Raji (cell line): Measurements from ENCODE around the gene FAT1.

Source experiments
- POLR2A ChIP-seq: IDR thresholded peaks from 2 replicates; pipeline ENCODE4 v1.6.1; 2011; ENCODE audit warnings: low read depth, low read length, control low read depth; ENCODE audit not compliant: insufficient read depth

FAT1 gene

GRCh38 chr4:186581421-186581820 lies 142.2 kb downstream of the FAT1 start:
- no peak for TF ChIP-seq POLR2A

GRCh38 chr4:186580669-186581068 lies 143.0 kb downstream of the FAT1 start:
- no peak for TF ChIP-seq POLR2A

GRCh38 chr4:186570193-186570996 lies 153.3 kb downstream of the FAT1 start:
- no peak for TF ChIP-seq POLR2A

- TF ChIP-seq POLR2A, result no peak
Measured at GRCh38 chr4:186569533-186570192, 154.0 kb downstream of the FAT1 start.

GRCh38 chr4:186566068-186566467 lies 157.6 kb downstream of the FAT1 start:
- no peak for TF ChIP-seq POLR2A

- TF ChIP-seq POLR2A, result no peak
Measured at GRCh38 chr4:186563761-186564160, 159.9 kb downstream of the FAT1 start.

- no peak for TF ChIP-seq POLR2A
Measured at GRCh38 chr4:186561748-186562147, 161.9 kb downstream of the FAT1 start.

- no peak for TF ChIP-seq POLR2A
Measured at GRCh38 chr4:186560647-186561046, 163.0 kb downstream of the FAT1 start.

GRCh38 chr4:186557486-186557885 lies 166.2 kb downstream of the FAT1 start:
- TF ChIP-seq POLR2A, result no peak

GRCh38 chr4:186557061-186557460 lies 166.6 kb downstream of the FAT1 start:
- TF ChIP-seq POLR2A, result no peak

GRCh38 chr4:186554914-186555827 lies 168.5 kb downstream of the FAT1 start, which contains the start of gene MTNR1A:
Gene MTNR1A, minus strand, starts transcription at chr4:186555567. Its CDS starts 202 bp downstream, at chr4:186555365.
- TF ChIP-seq POLR2A, result no peak

- no peak for TF ChIP-seq POLR2A
Measured at GRCh38 chr4:186554539-186554913, 169.1 kb downstream of the FAT1 start.

GRCh38 chr4:186553717-186554116 lies 169.9 kb downstream of the FAT1 start:
- TF ChIP-seq POLR2A, result no peak

GRCh38 chr4:186551849-186552248 lies 171.8 kb downstream of the FAT1 start:
- TF ChIP-seq POLR2A, result no peak

GRCh38 chr4:186545436-186545835 lies 178.2 kb downstream of the FAT1 start:
- no peak for TF ChIP-seq POLR2A
